Mucosa of descending colon (tissue), 3 donors: ENCODE measurements around the gene FAM131B. TPM values are rescaled to one million over a fixed set of nuclear protein-coding genes. Genes with fewer than 3 reads are reported as not detected.

ENCODE experiments used
- ATAC-seq: fragments of 200-7000 bp; cut with Tn5 transposase; one replicate; pipeline ENCODE4 v1.9.1; 2020; ENCODE audit warnings: mild to moderate bottlenecking, moderate library complexity
- DNase-seq, 3 donors: peaks; one replicate each; pipeline ENCODE4 v3.0.0-alpha.2; 2020
- H3K36me3 ChIP-seq: fragments of 200-600 bp; one replicate; pipeline ENCODE4 v1.8.0; 2021; ENCODE audit warnings: low read depth, mild to moderate bottlenecking
- H3K4me1 ChIP-seq: fragments of 200-600 bp; one replicate; pipeline ENCODE4 v1.8.0; 2021; ENCODE audit warnings: low read depth, mild to moderate bottlenecking
- H3K4me3 ChIP-seq: fragments of 200-600 bp; one replicate; pipeline ENCODE4 v1.8.0; 2021; ENCODE audit warnings: mild to moderate bottlenecking
- H3K9me3 ChIP-seq: fragments of 200-600 bp; one replicate; pipeline ENCODE4 v1.8.0; 2021; ENCODE audit warnings: mild to moderate bottlenecking
- CTCF ChIP-seq: fragments of 200-600 bp; IDR thresholded peaks from one replicate; pipeline ENCODE4 v1.8.0; 2022; ENCODE audit warnings: antibody characterized with exemption, mild to moderate bottlenecking
- intact Hi-C, 2 donors: fragments of 100-400 bp; cut with DNase I in 1 of 2; cut with micrococcal nuclease in 1 of 2; formaldehyde crosslinking; loops; one replicate each; pipeline versions ENCODE4 v1.11.0 to v1.11.1; 2022; cut with DNase I, micrococcal nuclease
- total RNA-seq, 3 donors: library from RNA; stranded (reverse); fragmentation: NEBNext Ultra II Directional in 2 of 3; extraction: Animal tissue kit (Norgen Biotek cat#: 25700) in 2 of 3; gene quantifications; one replicate each; pipeline versions ENCODE4 v1.2.1 to v1.2.4, GENCODE V29; 2021 to 2023
- donor health status: DM: no; HTN: no; CAD: no; lungs with moderate emphysema.
- donor health status: DM: no; HTN: no; CAD: no.
- donor health status: DM: no; HTN: yes; CAD: no.

Gene FAM131B
- total RNA-seq, 3 donors from 2014 or later = 0.43 to 6.2 (median 1.6) TPM

DNA sequence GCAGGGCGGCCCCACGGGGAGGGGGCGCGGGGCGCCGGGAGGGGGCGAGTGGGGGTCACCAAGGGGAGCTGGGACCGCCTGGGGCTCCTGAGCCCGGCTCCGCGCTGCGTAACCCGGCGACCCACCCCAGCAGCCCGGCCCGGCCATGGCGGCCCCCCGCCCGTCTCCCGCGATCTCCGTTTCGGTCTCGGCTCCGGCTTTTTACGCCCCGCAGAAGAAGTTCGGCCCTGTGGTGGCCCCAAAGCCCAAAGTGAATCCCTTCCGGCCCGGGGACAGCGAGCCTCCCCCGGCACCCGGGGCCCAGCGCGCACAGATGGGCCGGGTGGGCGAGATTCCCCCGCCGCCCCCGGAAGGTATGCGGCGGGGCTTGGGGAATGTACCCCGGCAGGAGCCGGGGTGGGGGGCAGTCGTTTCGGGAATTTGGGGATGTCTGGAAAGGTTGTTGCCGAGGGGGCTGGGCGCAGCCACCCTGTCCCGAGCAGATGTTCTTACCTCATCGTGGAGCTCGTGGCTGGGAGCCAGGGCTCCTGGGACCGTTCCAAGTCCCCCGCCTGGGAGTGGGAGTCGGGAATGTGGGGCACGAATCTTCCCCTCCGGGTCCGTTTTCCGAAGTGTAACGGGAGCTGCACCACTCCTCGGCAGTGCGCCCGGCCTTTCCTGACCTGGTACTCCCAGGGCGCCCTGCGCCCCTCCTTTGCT, 19.1 kb upstream of the FAM131B start:
- peak; percentile 72 to 84 (median 82) for DNase-seq
- peak; percentile 0 for ATAC-seq
- intact Hi-C loops = no loop called here
- H3K36me3 ChIP-seq = no peaks in the 10 kb centered on the region
- peaks cover 32% of the 10 kb centered on the region for H3K4me1 ChIP-seq
- no peak for TF ChIP-seq CTCF
- H3K4me3 ChIP-seq = peak overlapping the region; percentile 77
- no peaks in the 10 kb centered on the region for H3K9me3 ChIP-seq

GRCh38 chr7:143380646-143381426, 18.3 kb upstream of the FAM131B start, which contains the start of gene ZYX:
Gene ZYX (plus strand): TSS chr7:143381345. CDS start chr7:143381572, 227 bp downstream.
- Histone ChIP-seq H3K9me3 (no peaks in the 10 kb centered on the region), H3K36me3 (no peaks in the 10 kb centered on the region), H3K4me1 (peaks cover 29% of the 10 kb centered on the region), H3K4me3 (peak within 1 kb of the TSS; percentile 77)
- intact Hi-C loops = no loop called here
- DNase-seq (peak; percentile 96 to 98 (median 97)), ATAC-seq (peak; percentile 91)
- no peak for TF ChIP-seq CTCF

- Histone ChIP-seq H3K4me1 (peaks cover 29% of the 10 kb centered on the region), H3K36me3 (no peaks in the 10 kb centered on the region), H3K4me3 (peak overlapping the region; percentile 77), H3K9me3 (no peaks in the 10 kb centered on the region)
- ATAC-seq (peak; percentile 77), DNase-seq (peak; percentile 92 to 95 (median 94))
- intact Hi-C loops = no loop called here
- peak; percentile 87 for TF ChIP-seq CTCF
Observed at GRCh38 chr7:143380260-143380645, 17.7 kb upstream of the FAM131B start.

DNA sequence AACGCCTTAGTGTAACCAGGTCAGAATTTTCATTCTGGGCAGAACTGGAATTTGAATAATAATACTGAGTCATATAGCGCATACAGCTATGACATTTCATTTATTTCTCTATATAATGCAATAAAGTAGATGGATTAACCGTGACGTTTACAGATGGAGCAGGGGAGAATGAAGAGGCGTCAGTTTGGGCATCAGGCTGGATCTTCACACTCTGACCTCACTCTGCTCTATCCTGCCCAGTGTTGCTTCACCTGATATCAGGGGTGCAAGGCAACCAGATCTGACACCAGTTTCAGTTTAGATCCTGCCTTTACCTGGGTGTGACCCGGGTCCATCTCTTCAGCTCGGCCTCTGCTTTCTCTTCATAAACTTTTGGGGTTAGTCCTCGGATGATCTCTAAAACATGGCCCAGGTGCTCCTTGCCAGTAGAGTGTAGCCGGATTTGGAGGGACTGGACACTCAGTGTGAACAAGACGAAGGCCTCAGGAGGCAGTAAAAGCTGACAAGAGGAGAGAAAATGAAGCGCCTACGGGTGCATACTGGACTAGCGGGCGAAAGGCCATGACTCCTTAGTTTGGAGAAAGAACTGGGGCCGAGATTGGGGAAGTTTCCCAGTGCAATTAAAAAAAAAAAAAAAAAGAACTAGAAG, 17.2 kb upstream of the FAM131B start:
- no peak for ATAC-seq
- no peak for TF ChIP-seq CTCF
- H3K4me1 ChIP-seq = peaks cover 27% of the 10 kb centered on the region

DNA sequence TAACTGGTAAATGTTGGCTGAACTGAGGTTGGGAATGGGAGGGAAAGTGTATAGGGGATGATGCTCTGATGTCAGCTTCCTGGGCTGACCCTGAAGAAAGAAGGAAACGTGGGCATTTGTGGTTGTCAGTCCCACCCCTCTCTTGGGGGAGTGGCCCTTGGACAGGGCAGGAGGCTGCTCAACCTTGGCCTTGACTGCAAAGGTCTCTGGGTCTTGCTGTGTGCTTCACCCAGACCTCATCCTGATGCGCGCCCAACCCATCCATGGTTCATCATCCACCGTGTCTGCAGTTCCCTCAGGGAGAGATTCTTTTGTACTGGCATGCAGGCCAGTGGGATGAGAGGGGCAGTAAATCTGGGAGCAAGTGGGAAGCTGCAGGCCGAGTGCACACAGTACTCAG, 13.9 kb upstream of the FAM131B start:
- intact Hi-C loops = loop anchor here in 1 of 2 donors (10.0 kb wide), 1 partner anchor 132 kb away; no protein-coding TSS in a partner anchor
- Histone ChIP-seq H3K9me3 (no peaks in the 10 kb centered on the region), H3K36me3 (no peaks in the 10 kb centered on the region), H3K4me3 (no peak overlapping the region), H3K4me1 (peaks cover 16% of the 10 kb centered on the region)
- DNase-seq (peak in 1 of 3 donors; percentile 39), ATAC-seq (no peak)
- TF ChIP-seq CTCF = no peak

More for the DNA sequence above, 17.2 kb upstream of the FAM131B start:
- Histone ChIP-seq H3K36me3 (no peaks in the 10 kb centered on the region), H3K4me3 (peak overlapping the region; percentile 77), H3K9me3 (no peaks in the 10 kb centered on the region)
- intact Hi-C loops = loop anchor here in 1 of 2 donors (10.0 kb wide), 1 partner anchor 135 kb away; no protein-coding TSS in a partner anchor
- peak in 1 of 3 donors; percentile 29 for DNase-seq
